ENCODE data around the gene RCOR3.
A peak's percentile ranks its signal among the peaks of the same experiment; 100 is the strongest.

RCOR3 gene

DNA sequence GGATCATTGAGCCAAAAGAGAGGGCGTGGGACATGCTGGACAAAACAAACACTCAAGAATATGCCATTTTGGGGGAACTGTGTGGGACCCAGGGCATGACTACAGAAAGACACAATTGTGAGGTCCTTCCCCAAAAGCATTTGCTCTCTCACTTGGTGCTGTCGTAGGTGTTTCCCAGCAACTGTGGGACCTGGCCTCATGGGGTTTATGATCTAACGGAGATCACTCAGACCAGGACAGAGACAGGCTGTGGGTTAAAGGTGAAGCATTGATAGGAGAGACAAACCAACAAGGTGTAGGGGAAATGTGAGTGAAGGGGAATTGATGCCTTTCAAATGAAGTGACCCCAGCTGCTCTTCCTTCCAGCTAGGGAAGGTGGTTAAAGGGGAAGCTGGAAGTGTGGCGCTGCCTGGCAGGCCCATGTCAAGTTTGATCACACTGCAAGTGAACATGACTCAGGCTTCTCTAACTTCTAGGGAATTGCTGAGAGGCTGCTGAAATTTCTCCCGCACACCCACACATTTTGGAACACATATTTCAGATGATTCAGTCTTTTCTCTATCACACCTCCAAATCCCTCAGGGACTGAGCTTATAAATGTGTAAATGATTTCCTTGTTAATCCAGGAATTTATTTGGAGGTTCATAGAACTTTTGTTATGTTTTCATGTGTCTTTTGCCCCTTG lies 97.7 kb downstream of the RCOR3 start:
- no peak for TF ChIP-seq CTCF (conservative IDR thresholded peaks at IDR 0.05; ENCODE audit: low read depth)
- H3K27ac ChIP-seq, result no peak overlapping the region
- DNase-seq (ENCODE audit: low spot score), result peak; percentile 36
- CTCF ChIA-PET, result no interaction called here
- POLR2A ChIA-PET (ENCODE audit: low non-redundant PET), result no interaction called here

DNA sequence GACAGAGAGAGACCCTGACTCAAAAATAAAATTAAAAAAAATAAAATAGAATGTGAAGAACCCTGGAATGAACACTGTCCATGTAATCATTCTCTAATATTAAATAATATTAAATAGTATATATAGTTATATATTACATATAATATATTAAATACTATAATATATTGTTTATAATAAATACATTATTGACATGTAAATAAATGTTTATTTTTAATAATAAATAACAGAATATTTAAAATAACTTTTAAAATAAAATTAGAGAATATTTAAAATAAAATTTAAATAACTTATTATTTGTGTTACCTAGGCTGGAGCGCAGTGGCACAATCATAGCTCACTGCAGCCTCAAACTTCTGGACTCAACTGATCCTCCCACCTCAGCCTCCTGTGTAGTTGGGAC lies 99.5 kb downstream of the RCOR3 start:
- no peak for TF ChIP-seq CTCF (conservative IDR thresholded peaks at IDR 0.05; ENCODE audit: low read depth)
- no peak for DNase-seq (ENCODE audit: low spot score)
- H3K27ac ChIP-seq, result no peak overlapping the region
- ChIA-PET CTCF (no interaction called here), POLR2A (ENCODE audit: low non-redundant PET) (no interaction called here)

DNA sequence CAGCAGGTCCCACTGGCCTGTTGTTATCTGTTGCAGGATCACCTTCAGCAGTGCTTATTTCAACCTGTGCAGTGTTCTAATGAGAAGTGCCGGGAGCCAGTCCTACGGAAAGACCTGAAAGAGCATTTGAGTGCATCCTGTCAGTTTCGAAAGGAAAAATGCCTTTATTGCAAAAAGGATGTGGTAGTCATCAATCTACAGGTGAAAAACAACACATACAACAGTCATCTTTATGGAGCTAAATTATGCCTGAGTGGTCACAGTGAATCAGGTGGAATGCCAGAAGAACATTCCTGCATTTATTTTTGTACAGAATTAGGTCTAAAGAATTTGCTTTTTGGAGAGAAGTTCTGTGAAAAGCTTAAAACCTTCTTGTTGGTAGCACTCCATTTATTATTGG lies 100.7 kb downstream of the RCOR3 start:
- no peak overlapping the region for H3K27ac ChIP-seq
- ChIA-PET CTCF (interaction anchor here (0.7 kb wide), 1 partner anchor 265 kb away, joined by 3 read pairs; no protein-coding TSS in a partner anchor), POLR2A (ENCODE audit: low non-redundant PET) (no interaction called here)
- no peak for DNase-seq (ENCODE audit: low spot score)
- no peak for TF ChIP-seq CTCF (conservative IDR thresholded peaks at IDR 0.05; ENCODE audit: low read depth)

GRCh38 chr1:211361202-211361601 lies 102.0 kb downstream of the RCOR3 start:
- ChIA-PET CTCF (no interaction called here), POLR2A (ENCODE audit: low non-redundant PET) (no interaction called here)
- DNase-seq (ENCODE audit: low spot score), result no peak
- no peak for TF ChIP-seq CTCF (conservative IDR thresholded peaks at IDR 0.05; ENCODE audit: low read depth)
- no peak overlapping the region for H3K27ac ChIP-seq
